SK-N-SH (cell line): ENCODE results near the gene PACSIN2. TPM values are rescaled to one million over a fixed set of nuclear protein-coding genes. Genes with fewer than 3 reads are reported as not detected.

Experiments
- CTCF ChIA-PET: fragments of 300-600, 350-600 bp; formaldehyde crosslinking; extraction: SDS; loops from one replicate; lab custom pipeline; 2021; lab: Yijun Ruan, JAX
- POLR2A ChIA-PET: fragments of 350-600 bp; sonication (Branson Sonifier 250); formaldehyde crosslinking; extraction: SDS; loops from one replicate; lab custom pipeline; 2020; ENCODE audit warnings: antibody characterized with exemption, inconsistent platforms; lab: Yijun Ruan, JAX
- DNase-seq: peaks from one replicate; pipeline ENCODE4 v3.0.0; 2012
- H2AFZ ChIP-seq: fragments of 200-600 bp; sonication (generic); 2 replicates; pipeline ENCODE4 v1.8.1; 2016; ENCODE audit warnings: antibody characterized with exemption, mild to moderate bottlenecking, low read depth
- H3F3A ChIP-seq: fragments of 200-600 bp; sonication (generic); replicated peaks from 2 replicates; pipeline ENCODE3; 2016; ENCODE audit warnings: antibody characterized with exemption, mild to moderate bottlenecking; ENCODE audit not compliant: insufficient read depth
- H3K27ac ChIP-seq, 2 experiments: fragments of 200-500 bp in 1 of 2; fragments of 200-600 bp in 1 of 2; sonication (Bioruptor generic) in 1 of 2; sonication (generic), shearing (Covaris generic) in 1 of 2; 2 replicates each; pipeline versions ENCODE4 v1.5.1 to v1.6.1; 2014 to 2016; ENCODE audit warnings: low read depth in 2 of 2, inconsistent platforms in 1 of 2, low read length in 1 of 2, mild to moderate bottlenecking in 1 of 2, mixed read lengths in 1 of 2
- H3K27me3 ChIP-seq: fragments of 200-600 bp; sonication (generic), shearing (Covaris generic); 2 replicates; pipeline ENCODE4 v1.6.1; 2016; ENCODE audit warnings: mixed run types; ENCODE audit not compliant: insufficient read depth
- H3K36me3 ChIP-seq, 2 experiments: fragments of 200-500 bp in 1 of 2; fragments of 200-600 bp in 1 of 2; sonication (Bioruptor generic) in 1 of 2; sonication (generic) in 1 of 2; replicated peaks in 1 of 2; 2 replicates each; pipeline versions ENCODE3 to v1.5.1; 2014 to 2016; ENCODE audit warnings: low read length in 1 of 2, mild to moderate bottlenecking in 1 of 2; ENCODE audit not compliant: insufficient read depth in 2 of 2, control insufficient read depth in 1 of 2
- H3K4me1 ChIP-seq, 2 experiments: fragments of 200-500 bp in 1 of 2; fragments of 200-600 bp in 1 of 2; sonication (Bioruptor generic) in 1 of 2; sonication (generic), shearing (Covaris generic) in 1 of 2; 2 replicates each; pipeline versions ENCODE4 v1.5.1 to v1.6.1; 2014 to 2016; ENCODE audit warnings: low read depth in 1 of 2, low read length in 1 of 2, mixed run types in 1 of 2; ENCODE audit not compliant: insufficient read depth in 2 of 2, control insufficient read depth in 1 of 2
- H3K4me2 ChIP-seq: fragments of 200-600 bp; sonication (generic), shearing (Covaris generic); 2 replicates; pipeline ENCODE4 v1.6.1; 2017; ENCODE audit warnings: mixed run types
- H3K4me3 ChIP-seq, 2 experiments: fragments of 200-500 bp in 1 of 2; fragments of 200-600 bp in 1 of 2; sonication (Bioruptor generic) in 1 of 2; sonication (generic), shearing (Covaris generic) in 1 of 2; 2 replicates each; pipeline versions ENCODE4 v1.5.1 to v1.8.1; 2014 to 2016; ENCODE audit warnings: low read depth in 2 of 2, inconsistent platforms in 1 of 2, low read length in 1 of 2, mild to moderate bottlenecking in 1 of 2, mixed read lengths in 1 of 2, moderate library complexity in 1 of 2
- H3K79me2 ChIP-seq: fragments of 200-600 bp; sonication (generic); 2 replicates; pipeline ENCODE4 v1.8.1; 2017; ENCODE audit warnings: mild to moderate bottlenecking; ENCODE audit not compliant: insufficient read depth
- H3K9ac ChIP-seq: fragments of 200-600 bp; sonication (generic); 2 replicates; pipeline ENCODE4 v1.6.1; 2017; ENCODE audit warnings: mixed run types
- H3K9me2 ChIP-seq: fragments of 200-600 bp; sonication (generic); 2 replicates; pipeline ENCODE4 v1.6.1; 2017; ENCODE audit warnings: mixed run types
- H3K9me3 ChIP-seq: fragments of 200-600 bp; sonication (generic); 2 replicates; pipeline ENCODE4 v1.6.1; 2017; ENCODE audit warnings: mixed run types, mild to moderate bottlenecking, moderate library complexity
- H4K20me1 ChIP-seq: fragments of 200-600 bp; sonication (generic); 2 replicates; pipeline ENCODE4 v1.6.1; 2017; ENCODE audit warnings: mild to moderate bottlenecking, mixed run types; ENCODE audit not compliant: insufficient read depth
- CHD2 ChIP-seq: fragments of 150-350 bp; IDR thresholded peaks from 2 replicates; pipeline ENCODE4 v1.6.1; 2018; ENCODE audit warnings: low read length; ENCODE audit not compliant: partially characterized antibody
- CTCF ChIP-seq: fragments of 200-600 bp; sonication (generic); IDR thresholded peaks from 2 replicates; pipeline ENCODE4 v1.6.1; 2017; ENCODE audit warnings: antibody characterized with exemption, mild to moderate bottlenecking, moderate library complexity
- ELF1 ChIP-seq: IDR thresholded peaks from 2 replicates; pipeline ENCODE4 v1.4.0; 2012
- FOXJ3 ChIP-seq: sonication (generic); formaldehyde crosslinking; IDR thresholded peaks from 2 replicates; pipeline ENCODE4 v1.5.1; 2020; ENCODE audit warnings: mild to moderate bottlenecking, missing genetic modification reagents
- FOXM1 ChIP-seq: IDR thresholded peaks from 2 replicates; pipeline ENCODE4 v1.4.0; 2012; ENCODE audit warnings: low read depth, mild to moderate bottlenecking
- JUND ChIP-seq: IDR thresholded peaks from 2 replicates; pipeline ENCODE4 v1.4.0; 2012
- NFIC ChIP-seq: IDR thresholded peaks from 2 replicates; pipeline ENCODE4 v1.4.0; 2012; ENCODE audit warnings: borderline replicate concordance
- NRF1 ChIP-seq: IDR thresholded peaks from 2 replicates; pipeline ENCODE4 v1.6.1; 2012; ENCODE audit warnings: low read depth, mild to moderate bottlenecking, low read length
- RAD21 ChIP-seq: IDR thresholded peaks from 2 replicates; pipeline ENCODE4 v1.6.1; 2012; ENCODE audit warnings: mild to moderate bottlenecking, low read length
- RCOR1 ChIP-seq: fragments of 150-350 bp; IDR thresholded peaks from 2 replicates; pipeline ENCODE4 v1.6.1; 2017; ENCODE audit warnings: antibody characterized with exemption, low read length
- RFX5 ChIP-seq: IDR thresholded peaks from 2 replicates; pipeline ENCODE4 v1.6.1; 2012; ENCODE audit warnings: mild to moderate bottlenecking, improper control_type of control experiment, low read length
- RXRA ChIP-seq: IDR thresholded peaks from 2 replicates; pipeline ENCODE4 v1.4.0; 2012; ENCODE audit warnings: low read depth, mild to moderate bottlenecking, borderline replicate concordance
- SIN3A ChIP-seq: IDR thresholded peaks from 2 replicates; pipeline ENCODE4 v1.6.1; 2012; ENCODE audit warnings: low read depth, mild to moderate bottlenecking, low read length, moderate library complexity, borderline replicate concordance
- SMC3 ChIP-seq: IDR thresholded peaks from 2 replicates; pipeline ENCODE4 v1.6.1; 2012; ENCODE audit warnings: low read depth, low read length, improper control_type of control experiment
- TAF1 ChIP-seq: IDR thresholded peaks from 2 replicates; pipeline ENCODE4 v1.6.1; 2012; ENCODE audit warnings: low read depth, mild to moderate bottlenecking, low read length, moderate library complexity, borderline replicate concordance
- TCF12 ChIP-seq: IDR thresholded peaks from 2 replicates; pipeline ENCODE4 v1.4.0; 2012
- TEAD4 ChIP-seq: IDR thresholded peaks from 2 replicates; pipeline ENCODE4 v1.4.0; 2012; ENCODE audit warnings: mild to moderate bottlenecking, borderline replicate concordance; ENCODE audit not compliant: insufficient read depth
- YY1 ChIP-seq: IDR thresholded peaks from 2 replicates; pipeline ENCODE4 v1.4.0; 2012; ENCODE audit warnings: low read depth, mild to moderate bottlenecking
- WGBS: methylation state at CpG from one replicate; pipeline ENCODE4 v1.1.6; 2017; ENCODE audit warnings: low lambda C conversion rate; 5-methylcytosine and 5-hydroxymethylcytosine counted together
- polyA plus RNA-seq, 3 experiments: library from polyadenylated mRNA; depleted of rRNA; stranded (reverse); fragments of >200 nt; gene quantifications; 2 replicates each; pipeline ENCODE4 v1.2.3, GENCODE V29; 2012
- TF ChIP-seq, protein P1 (sequence below): IDR thresholded peaks from 2 replicates; pipeline ENCODE4 v1.4.0; 2012; ENCODE audit warnings: low read depth, borderline replicate concordance
- TF ChIP-seq, protein P2 (sequence below): fragments of 150-350 bp; IDR thresholded peaks from 2 replicates; pipeline ENCODE4 v1.6.1; 2016; ENCODE audit warnings: mild to moderate bottlenecking, low read depth, low read length
- TF ChIP-seq, protein P3 (sequence below): IDR thresholded peaks from 2 replicates; pipeline ENCODE4 v1.4.0; 2012; ENCODE audit warnings: low read depth

PACSIN2 gene
- polyA plus RNA-seq, 1 of the 3 experiments (the other 2 are of a cell fraction), result 60.5 TPM

DNA sequence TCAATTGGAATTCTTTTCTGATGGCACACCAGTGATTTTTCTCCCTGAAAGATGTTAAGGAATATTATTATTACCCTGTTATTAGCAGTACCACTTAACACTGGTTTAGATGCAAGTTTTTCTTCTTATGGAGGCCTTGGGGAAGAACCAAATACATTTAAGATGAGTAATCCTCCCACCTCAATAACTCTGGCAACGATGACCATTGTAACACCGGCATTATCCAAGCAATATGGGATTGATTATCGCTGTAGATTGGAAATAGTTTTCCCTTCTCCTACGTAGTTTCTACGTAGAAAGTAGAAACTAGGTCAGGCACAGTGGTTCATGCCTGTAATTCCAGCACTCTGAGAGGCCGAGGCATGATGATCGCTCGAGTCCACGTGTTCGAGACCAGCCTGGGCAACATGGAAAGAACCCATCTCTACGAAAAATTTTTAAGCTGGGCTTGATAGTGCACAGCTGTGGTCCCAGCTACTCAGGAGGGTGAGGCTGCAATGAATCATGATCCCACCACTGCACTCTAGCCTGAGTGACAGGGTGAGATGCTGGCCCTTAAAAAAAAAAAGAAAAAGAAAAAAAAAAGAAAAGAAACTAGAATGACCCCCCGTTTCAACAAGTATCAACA, 45.5 kb downstream of the PACSIN2 start:
- H3K27ac ChIP-seq, result peak overlapping the region in 1 of 2 experiments; percentile 59; a peak in 2 of 4 replicates
- 59% methylated on average over 11 of the region's 12 CpGs for WGBS
- H3K79me2 ChIP-seq, result peaks cover 55% of the 10 kb centered on the region
- no peaks in the 10 kb centered on the region for H3K27me3 ChIP-seq
- H2AFZ ChIP-seq, result no peak overlapping the region
- H3K9me3 ChIP-seq, result no peaks in the 10 kb centered on the region
- H3F3A ChIP-seq, result no peaks in the 10 kb centered on the region
- H4K20me1 ChIP-seq, result peaks cover 38% of the 10 kb centered on the region; the same call in 1 of the 2 replicates
- no peak overlapping the region for H3K4me2 ChIP-seq
- H3K9ac ChIP-seq, result no peak overlapping the region
- POLR2A ChIA-PET, result no interaction called here
- H3K4me1 ChIP-seq, result peaks cover 6 to 7% of the 10 kb centered on the region in 2 experiments; a peak in 2 of 4 replicates
- H3K36me3 ChIP-seq, result no peaks in the 10 kb centered on the region
- no peak for DNase-seq
- H3K4me3 ChIP-seq, result no peak overlapping the region
- H3K9me2 ChIP-seq, result no peaks in the 10 kb centered on the region
- CTCF ChIA-PET, result no interaction called here
- TF ChIP-seq TCF12, result peak; percentile 33; the same call in 1 of the 2 replicates
- TF ChIP-seq RCOR1, result no peak

- peaks cover 26% of the 10 kb centered on the region; the same call in 1 of the 2 replicates for H4K20me1 ChIP-seq
- no peaks in the 10 kb centered on the region for H3F3A ChIP-seq
- H3K9me2 ChIP-seq, result no peaks in the 10 kb centered on the region
- H3K79me2 ChIP-seq, result peaks cover 53% of the 10 kb centered on the region
- H3K4me1 ChIP-seq, result peaks cover 0 to 6% of the 10 kb centered on the region in 2 experiments; a peak in 2 of 4 replicates
- H2AFZ ChIP-seq, result no peak overlapping the region
- no peak overlapping the region for H3K27ac ChIP-seq
- no peaks in the 10 kb centered on the region for H3K27me3 ChIP-seq
- 98% methylated on average over 7 of the region's 8 CpGs for WGBS
- H3K9me3 ChIP-seq, result no peaks in the 10 kb centered on the region
- H3K4me3 ChIP-seq, result no peak overlapping the region
- no peaks in the 10 kb centered on the region for H3K36me3 ChIP-seq
- ChIA-PET POLR2A (no interaction called here), CTCF (no interaction called here)
- no peak overlapping the region for H3K9ac ChIP-seq
- no peak overlapping the region for H3K4me2 ChIP-seq
- TF ChIP-seq NFIC, result no peak
- TF ChIP-seq JUND, result no peak
- TF ChIP-seq RAD21, result no peak
- TF ChIP-seq TCF12, result no peak
- TF ChIP-seq RXRA, result no peak
- TF ChIP-seq TEAD4, result no peak
- no peak for TF ChIP-seq ELF1
- TF ChIP-seq NRF1, result no peak
- TF ChIP-seq RFX5, result no peak
- TF ChIP-seq YY1, result no peak
- TF ChIP-seq, protein P1, sequence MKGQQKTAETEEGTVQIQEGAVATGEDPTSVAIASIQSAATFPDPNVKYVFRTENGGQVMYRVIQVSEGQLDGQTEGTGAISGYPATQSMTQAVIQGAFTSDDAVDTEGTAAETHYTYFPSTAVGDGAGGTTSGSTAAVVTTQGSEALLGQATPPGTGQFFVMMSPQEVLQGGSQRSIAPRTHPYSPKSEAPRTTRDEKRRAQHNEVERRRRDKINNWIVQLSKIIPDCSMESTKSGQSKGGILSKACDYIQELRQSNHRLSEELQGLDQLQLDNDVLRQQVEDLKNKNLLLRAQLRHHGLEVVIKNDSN, result no peak
- TF ChIP-seq CTCF, result no peak
- TF ChIP-seq CHD2, result no peak
- no peak for TF ChIP-seq FOXJ3 (CRISPR knock-in tag)
- TF ChIP-seq, protein P2, sequence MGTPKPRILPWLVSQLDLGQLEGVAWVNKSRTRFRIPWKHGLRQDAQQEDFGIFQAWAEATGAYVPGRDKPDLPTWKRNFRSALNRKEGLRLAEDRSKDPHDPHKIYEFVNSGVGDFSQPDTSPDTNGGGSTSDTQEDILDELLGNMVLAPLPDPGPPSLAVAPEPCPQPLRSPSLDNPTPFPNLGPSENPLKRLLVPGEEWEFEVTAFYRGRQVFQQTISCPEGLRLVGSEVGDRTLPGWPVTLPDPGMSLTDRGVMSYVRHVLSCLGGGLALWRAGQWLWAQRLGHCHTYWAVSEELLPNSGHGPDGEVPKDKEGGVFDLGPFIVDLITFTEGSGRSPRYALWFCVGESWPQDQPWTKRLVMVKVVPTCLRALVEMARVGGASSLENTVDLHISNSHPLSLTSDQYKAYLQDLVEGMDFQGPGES, result no peak
- no peak for TF ChIP-seq SMC3
- TF ChIP-seq, protein P3, sequence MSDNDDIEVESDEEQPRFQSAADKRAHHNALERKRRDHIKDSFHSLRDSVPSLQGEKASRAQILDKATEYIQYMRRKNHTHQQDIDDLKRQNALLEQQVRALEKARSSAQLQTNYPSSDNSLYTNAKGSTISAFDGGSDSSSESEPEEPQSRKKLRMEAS, result no peak
- no peak for TF ChIP-seq FOXM1
- TF ChIP-seq SIN3A, result no peak
- TF ChIP-seq TAF1, result no peak
- TF ChIP-seq, all 33 proteins: peak for 0
- DNase-seq, result no peak
Measured at GRCh38 chr22:42967933-42968332, 47.0 kb downstream of the PACSIN2 start.
